ENCODE results near the gene RAB44.

DNA sequence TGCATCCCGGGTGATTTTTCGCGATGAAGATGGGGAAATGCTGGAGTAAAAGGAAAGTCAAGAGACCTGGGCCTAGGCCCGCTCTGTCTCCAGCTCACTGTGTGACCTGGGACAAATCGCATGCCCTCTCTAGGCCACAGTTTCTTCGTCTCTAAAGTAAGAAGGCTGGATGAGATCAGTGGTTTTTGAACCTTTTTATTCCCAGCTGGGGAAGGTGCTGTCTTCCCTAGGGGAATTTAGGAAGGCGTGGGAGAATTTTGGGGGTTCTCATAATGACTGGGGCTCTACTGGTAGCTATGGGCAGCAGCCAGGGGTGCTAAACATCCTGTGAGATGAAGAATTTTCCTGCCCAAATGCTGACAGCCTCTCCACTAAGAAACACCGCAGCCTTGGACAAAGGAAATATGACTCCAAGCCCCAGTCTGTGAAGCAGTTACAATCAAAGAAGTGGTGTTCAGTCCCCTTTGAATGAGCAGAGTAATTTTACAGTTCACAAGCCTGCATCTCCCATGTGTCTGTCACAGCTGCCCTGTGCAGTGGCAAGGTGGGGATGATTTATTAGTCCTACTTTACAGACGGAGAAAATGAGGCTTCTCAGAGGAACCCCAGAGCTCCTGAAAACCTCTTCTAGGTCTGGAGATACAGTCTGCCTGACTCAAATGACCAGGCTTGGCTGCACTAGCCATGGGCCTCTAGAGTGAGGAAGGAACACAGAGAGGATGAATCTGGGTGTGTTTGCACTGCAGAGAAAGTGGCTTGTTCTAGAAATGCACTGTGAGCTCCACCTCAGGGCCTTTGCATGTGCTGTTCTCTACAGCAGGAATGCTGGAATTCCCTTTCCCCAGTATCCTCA is 57.2 kb downstream of the RAB44 start:
- TF ChIP-seq, protein P1, sequence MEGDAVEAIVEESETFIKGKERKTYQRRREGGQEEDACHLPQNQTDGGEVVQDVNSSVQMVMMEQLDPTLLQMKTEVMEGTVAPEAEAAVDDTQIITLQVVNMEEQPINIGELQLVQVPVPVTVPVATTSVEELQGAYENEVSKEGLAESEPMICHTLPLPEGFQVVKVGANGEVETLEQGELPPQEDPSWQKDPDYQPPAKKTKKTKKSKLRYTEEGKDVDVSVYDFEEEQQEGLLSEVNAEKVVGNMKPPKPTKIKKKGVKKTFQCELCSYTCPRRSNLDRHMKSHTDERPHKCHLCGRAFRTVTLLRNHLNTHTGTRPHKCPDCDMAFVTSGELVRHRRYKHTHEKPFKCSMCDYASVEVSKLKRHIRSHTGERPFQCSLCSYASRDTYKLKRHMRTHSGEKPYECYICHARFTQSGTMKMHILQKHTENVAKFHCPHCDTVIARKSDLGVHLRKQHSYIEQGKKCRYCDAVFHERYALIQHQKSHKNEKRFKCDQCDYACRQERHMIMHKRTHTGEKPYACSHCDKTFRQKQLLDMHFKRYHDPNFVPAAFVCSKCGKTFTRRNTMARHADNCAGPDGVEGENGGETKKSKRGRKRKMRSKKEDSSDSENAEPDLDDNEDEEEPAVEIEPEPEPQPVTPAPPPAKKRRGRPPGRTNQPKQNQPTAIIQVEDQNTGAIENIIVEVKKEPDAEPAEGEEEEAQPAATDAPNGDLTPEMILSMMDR (IDR thresholded peaks at IDR 0.05): no peak
- TF ChIP-seq MXI1 (IDR thresholded peaks at IDR 0.05; ENCODE audit: low read depth, low read length) (no peak), YY1 (IDR thresholded peaks at IDR 0.05; ENCODE audit: low read depth) (no peak), SIN3A (IDR thresholded peaks at IDR 0.05; ENCODE audit: borderline replicate concordance, low read depth, low read length) (no peak), GATA2 (CRISPR knock-in tag; IDR thresholded peaks at IDR 0.05) (no peak), NRF1 (IDR thresholded peaks at IDR 0.05; ENCODE audit: low read depth, low read length) (no peak), EP300 (IDR thresholded peaks at IDR 0.05; ENCODE audit: borderline replicate concordance in 1 of 2, low read depth in 1 of 2, low read length in 1 of 2) (no peak), SMC3 (IDR thresholded peaks at IDR 0.05; ENCODE audit: low read depth, low read length) (no peak), NFIC (IDR thresholded peaks at IDR 0.05; ENCODE audit: borderline replicate concordance) (no peak), TAF1 (IDR thresholded peaks at IDR 0.05; ENCODE audit: borderline replicate concordance, low read depth, low read length) (no peak)
- TF ChIP-seq, protein P2, sequence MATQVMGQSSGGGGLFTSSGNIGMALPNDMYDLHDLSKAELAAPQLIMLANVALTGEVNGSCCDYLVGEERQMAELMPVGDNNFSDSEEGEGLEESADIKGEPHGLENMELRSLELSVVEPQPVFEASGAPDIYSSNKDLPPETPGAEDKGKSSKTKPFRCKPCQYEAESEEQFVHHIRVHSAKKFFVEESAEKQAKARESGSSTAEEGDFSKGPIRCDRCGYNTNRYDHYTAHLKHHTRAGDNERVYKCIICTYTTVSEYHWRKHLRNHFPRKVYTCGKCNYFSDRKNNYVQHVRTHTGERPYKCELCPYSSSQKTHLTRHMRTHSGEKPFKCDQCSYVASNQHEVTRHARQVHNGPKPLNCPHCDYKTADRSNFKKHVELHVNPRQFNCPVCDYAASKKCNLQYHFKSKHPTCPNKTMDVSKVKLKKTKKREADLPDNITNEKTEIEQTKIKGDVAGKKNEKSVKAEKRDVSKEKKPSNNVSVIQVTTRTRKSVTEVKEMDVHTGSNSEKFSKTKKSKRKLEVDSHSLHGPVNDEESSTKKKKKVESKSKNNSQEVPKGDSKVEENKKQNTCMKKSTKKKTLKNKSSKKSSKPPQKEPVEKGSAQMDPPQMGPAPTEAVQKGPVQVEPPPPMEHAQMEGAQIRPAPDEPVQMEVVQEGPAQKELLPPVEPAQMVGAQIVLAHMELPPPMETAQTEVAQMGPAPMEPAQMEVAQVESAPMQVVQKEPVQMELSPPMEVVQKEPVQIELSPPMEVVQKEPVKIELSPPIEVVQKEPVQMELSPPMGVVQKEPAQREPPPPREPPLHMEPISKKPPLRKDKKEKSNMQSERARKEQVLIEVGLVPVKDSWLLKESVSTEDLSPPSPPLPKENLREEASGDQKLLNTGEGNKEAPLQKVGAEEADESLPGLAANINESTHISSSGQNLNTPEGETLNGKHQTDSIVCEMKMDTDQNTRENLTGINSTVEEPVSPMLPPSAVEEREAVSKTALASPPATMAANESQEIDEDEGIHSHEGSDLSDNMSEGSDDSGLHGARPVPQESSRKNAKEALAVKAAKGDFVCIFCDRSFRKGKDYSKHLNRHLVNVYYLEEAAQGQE (IDR thresholded peaks at IDR 0.05; ENCODE audit: low read depth, low read length): no peak
- TF ChIP-seq, protein P3, sequence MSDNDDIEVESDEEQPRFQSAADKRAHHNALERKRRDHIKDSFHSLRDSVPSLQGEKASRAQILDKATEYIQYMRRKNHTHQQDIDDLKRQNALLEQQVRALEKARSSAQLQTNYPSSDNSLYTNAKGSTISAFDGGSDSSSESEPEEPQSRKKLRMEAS (IDR thresholded peaks at IDR 0.05; ENCODE audit: low read depth): no peak
- TF ChIP-seq, protein P4, sequence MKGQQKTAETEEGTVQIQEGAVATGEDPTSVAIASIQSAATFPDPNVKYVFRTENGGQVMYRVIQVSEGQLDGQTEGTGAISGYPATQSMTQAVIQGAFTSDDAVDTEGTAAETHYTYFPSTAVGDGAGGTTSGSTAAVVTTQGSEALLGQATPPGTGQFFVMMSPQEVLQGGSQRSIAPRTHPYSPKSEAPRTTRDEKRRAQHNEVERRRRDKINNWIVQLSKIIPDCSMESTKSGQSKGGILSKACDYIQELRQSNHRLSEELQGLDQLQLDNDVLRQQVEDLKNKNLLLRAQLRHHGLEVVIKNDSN (IDR thresholded peaks at IDR 0.05; ENCODE audit: borderline replicate concordance, low read depth): no peak
- TF ChIP-seq, protein P5, sequence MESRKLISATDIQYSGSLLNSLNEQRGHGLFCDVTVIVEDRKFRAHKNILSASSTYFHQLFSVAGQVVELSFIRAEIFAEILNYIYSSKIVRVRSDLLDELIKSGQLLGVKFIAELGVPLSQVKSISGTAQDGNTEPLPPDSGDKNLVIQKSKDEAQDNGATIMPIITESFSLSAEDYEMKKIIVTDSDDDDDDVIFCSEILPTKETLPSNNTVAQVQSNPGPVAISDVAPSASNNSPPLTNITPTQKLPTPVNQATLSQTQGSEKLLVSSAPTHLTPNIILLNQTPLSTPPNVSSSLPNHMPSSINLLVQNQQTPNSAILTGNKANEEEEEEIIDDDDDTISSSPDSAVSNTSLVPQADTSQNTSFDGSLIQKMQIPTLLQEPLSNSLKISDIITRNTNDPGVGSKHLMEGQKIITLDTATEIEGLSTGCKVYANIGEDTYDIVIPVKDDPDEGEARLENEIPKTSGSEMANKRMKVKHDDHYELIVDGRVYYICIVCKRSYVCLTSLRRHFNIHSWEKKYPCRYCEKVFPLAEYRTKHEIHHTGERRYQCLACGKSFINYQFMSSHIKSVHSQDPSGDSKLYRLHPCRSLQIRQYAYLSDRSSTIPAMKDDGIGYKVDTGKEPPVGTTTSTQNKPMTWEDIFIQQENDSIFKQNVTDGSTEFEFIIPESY (IDR thresholded peaks at IDR 0.05; ENCODE audit: borderline replicate concordance, low read depth): no peak

Data from SK-N-SH (cell line).